GM23338 (cell line): ENCODE data around the gene NAA11. TPM values are rescaled to one million over a fixed set of nuclear protein-coding genes. Genes with fewer than 3 reads are reported as not detected.

Experiments used
- ATAC-seq: fragments of 200-7000 bp; cut with Tn5 transposase; 3 replicates; pipeline ENCODE4 v1.9.1; 2020
- DNase-seq: peaks from one replicate; pipeline ENCODE4 v3.0.0-alpha.2; 2015; ENCODE audit warnings: low spot score
- H2AFZ ChIP-seq: fragments of 200-600 bp; sonication (generic); 2 replicates; pipeline ENCODE4 v1.8.0; 2016; ENCODE audit warnings: antibody characterized with exemption, mild to moderate bottlenecking, moderate library complexity
- H3F3A ChIP-seq: fragments of 200-600 bp; sonication (generic); replicated peaks from 2 replicates; pipeline ENCODE4 v1.8.0; 2017; ENCODE audit warnings: antibody characterized with exemption, mixed run types, low read depth
- H3K27ac ChIP-seq: fragments of 200-600 bp; sonication (generic); 2 replicates; pipeline ENCODE4 v1.6.1; 2016; ENCODE audit warnings: low read depth
- H3K27me3 ChIP-seq: fragments of 200-600 bp; sonication (generic); 2 replicates; pipeline ENCODE4 v1.8.0; 2016; ENCODE audit warnings: mild to moderate bottlenecking, mixed run types, moderate library complexity; ENCODE audit not compliant: insufficient read depth
- H3K36me3 ChIP-seq: fragments of 200-600 bp; sonication (generic); 2 replicates; pipeline ENCODE4 v1.8.0; 2016; ENCODE audit warnings: mild to moderate bottlenecking; ENCODE audit not compliant: insufficient read depth
- H3K4me1 ChIP-seq: fragments of 200-600 bp; sonication (generic); 2 replicates; pipeline ENCODE4 v1.8.0; 2016; ENCODE audit warnings: mild to moderate bottlenecking, moderate library complexity; ENCODE audit not compliant: insufficient read depth
- H3K4me2 ChIP-seq: fragments of 200-600 bp; sonication (generic); 2 replicates; pipeline ENCODE4 v1.7.1; 2017; ENCODE audit warnings: mixed run types
- H3K4me3 ChIP-seq: fragments of 200-600 bp; sonication (generic); 2 replicates; pipeline ENCODE4 v1.6.1; 2016; ENCODE audit warnings: mixed run types
- H3K79me2 ChIP-seq: fragments of 200-600 bp; sonication (generic); replicated peaks from 2 replicates; pipeline ENCODE4 v1.8.0; 2017; ENCODE audit warnings: mild to moderate bottlenecking; ENCODE audit not compliant: insufficient read depth
- H3K9me2 ChIP-seq: fragments of 200-600 bp; sonication (generic); 2 replicates; pipeline ENCODE4 v1.8.0; 2017; ENCODE audit not compliant: insufficient read depth
- H4K20me1 ChIP-seq: fragments of 200-600 bp; sonication (generic); replicated peaks from 2 replicates; pipeline ENCODE4 v1.8.0; 2017; ENCODE audit warnings: mild to moderate bottlenecking; ENCODE audit not compliant: insufficient read depth
- H3K27ac Mint-ChIP-seq: 2 replicates; pipeline ENCODE4 v1.8.0; 2020; ENCODE audit warnings: inconsistent platforms, mild to moderate bottlenecking, moderate library complexity, mixed read lengths
- H3K27me3 Mint-ChIP-seq: 3 replicates; pipeline ENCODE4 v1.8.0; 2022; ENCODE audit warnings: low read depth, mild to moderate bottlenecking, moderate library complexity, mixed read lengths, inconsistent platforms; ENCODE audit not compliant: insufficient read depth, poor library complexity
- H3K36me3 Mint-ChIP-seq: 3 replicates; pipeline ENCODE4 v1.8.0; 2021; ENCODE audit warnings: low read depth, mild to moderate bottlenecking, inconsistent platforms, moderate library complexity, mixed read lengths
- H3K4me1 Mint-ChIP-seq: 3 replicates; pipeline ENCODE4 v1.8.0; 2020; ENCODE audit warnings: mild to moderate bottlenecking, inconsistent platforms, mixed read lengths
- H3K4me3 Mint-ChIP-seq: 3 replicates; pipeline ENCODE4 v1.8.0; 2021; ENCODE audit warnings: moderate library complexity, mild to moderate bottlenecking, inconsistent platforms, mixed read lengths
- H3K9me3 Mint-ChIP-seq: 3 replicates; pipeline ENCODE4 v1.8.0; 2020; ENCODE audit warnings: moderate library complexity, mild to moderate bottlenecking, inconsistent platforms, mixed read lengths
- ETS1 ChIP-seq: IDR thresholded peaks from 2 replicates; pipeline ENCODE4 v1.6.1; 2016; ENCODE audit warnings: antibody characterized with exemption
- EZH2 ChIP-seq: fragments of 200-600 bp; sonication (generic); IDR thresholded peaks from one replicate; pipeline ENCODE4 v1.8.0; 2017; ENCODE audit warnings: antibody characterized with exemption, mild to moderate bottlenecking, low read depth; ENCODE audit not compliant: unreplicated experiment
- JUNB ChIP-seq: IDR thresholded peaks from one replicate; pipeline ENCODE4 v1.6.1; 2016; ENCODE audit warnings: antibody characterized with exemption; ENCODE audit not compliant: unreplicated experiment
- NANOG ChIP-seq: IDR thresholded peaks from 2 replicates; pipeline ENCODE4 v1.6.1; 2016; ENCODE audit warnings: antibody characterized with exemption, borderline replicate concordance
- POLR2AphosphoS5 ChIP-seq: IDR thresholded peaks from 2 replicates; pipeline ENCODE4 v1.6.1; 2016; ENCODE audit warnings: antibody characterized with exemption, low read depth
- REST ChIP-seq: IDR thresholded peaks from one replicate; pipeline ENCODE4 v1.6.1; 2018; ENCODE audit warnings: antibody characterized with exemption; ENCODE audit not compliant: unreplicated experiment
- ZNF331 ChIP-seq: fragments of 250-450 bp; sonication (Bioruptor Pico); IDR thresholded peaks from 2 replicates; pipeline ENCODE4 v1.5.0; 2020; ENCODE audit warnings: low read depth, mild to moderate bottlenecking, moderate library complexity
- polyA plus RNA-seq: library from polyadenylated mRNA; unstranded; fragments of >200 nt; fragmentation: Nextera tagmentation; extraction: Ambion mirVana; gene quantifications from 2 replicates; pipeline ENCODE4 v1.2.1, GENCODE V29; 2016
- total RNA-seq: library from RNA; depleted of rRNA; stranded (reverse); fragments of >200 nt; shearing (Covaris generic); gene quantifications from 2 replicates; pipeline ENCODE4 v1.2.3, GENCODE V29; 2014

NAA11 gene
- total and polyA plus RNA-seq, 2 experiments from 2014 or later = not detected

- H2AFZ ChIP-seq = no peak overlapping the region
- no peaks in the 10 kb centered on the region for H3K27me3 ChIP-seq
- H3K4me3 Mint-ChIP-seq = no peak overlapping the region
- H3K9me3 Mint-ChIP-seq = no peaks in the 10 kb centered on the region
- H3F3A ChIP-seq = no peaks in the 10 kb centered on the region
- no peak overlapping the region for H3K27ac ChIP-seq
- H3K4me1 ChIP-seq = no peaks in the 10 kb centered on the region
- DNase-seq (no peak), ATAC-seq (no peak)
- no peak overlapping the region for H3K4me2 ChIP-seq
- H3K36me3 ChIP-seq = no peaks in the 10 kb centered on the region
- H3K9me2 ChIP-seq = no peaks in the 10 kb centered on the region
- no peak for TF ChIP-seq JUNB
- no peak for TF ChIP-seq NANOG
- H3K4me1 Mint-ChIP-seq = no peaks in the 10 kb centered on the region
- no peaks in the 10 kb centered on the region for H3K36me3 Mint-ChIP-seq
- no peaks in the 10 kb centered on the region for H3K27me3 Mint-ChIP-seq
- H3K4me3 ChIP-seq = no peak overlapping the region
- H3K27ac Mint-ChIP-seq = no peak overlapping the region
- H4K20me1 ChIP-seq = no peaks in the 10 kb centered on the region
- H3K79me2 ChIP-seq = no peaks in the 10 kb centered on the region
Observed at GRCh38 chr4:79360006-79360405, 34.1 kb upstream of the NAA11 start.

- Mint-ChIP-seq H3K27me3 (no peaks in the 10 kb centered on the region), H3K27ac (no peak overlapping the region), H3K36me3 (no peaks in the 10 kb centered on the region), H3K9me3 (no peaks in the 10 kb centered on the region), H3K4me1 (no peaks in the 10 kb centered on the region), H3K4me3 (no peak overlapping the region)
- Histone ChIP-seq H3K4me2 (no peak overlapping the region), H3K36me3 (no peaks in the 10 kb centered on the region), H3K4me1 (no peaks in the 10 kb centered on the region), H3K27me3 (no peaks in the 10 kb centered on the region), H4K20me1 (no peaks in the 10 kb centered on the region), H3K4me3 (no peak overlapping the region), H3K79me2 (no peaks in the 10 kb centered on the region), H3K27ac (no peak overlapping the region), H3K9me2 (no peaks in the 10 kb centered on the region), H2AFZ (no peak overlapping the region), H3F3A (no peaks in the 10 kb centered on the region)
- TF ChIP-seq EZH2 = no peak
- DNase-seq (no peak), ATAC-seq (no peak)
Observed at GRCh38 chr4:79358438-79358837, 32.6 kb upstream of the NAA11 start.

- no peak for DNase-seq
- Mint-ChIP-seq H3K36me3 (no peaks in the 10 kb centered on the region), H3K9me3 (no peaks in the 10 kb centered on the region), H3K4me3 (no peak overlapping the region), H3K27me3 (no peaks in the 10 kb centered on the region), H3K27ac (no peak overlapping the region), H3K4me1 (no peaks in the 10 kb centered on the region)
- H2AFZ ChIP-seq = peak overlapping the region; percentile 52; the same call in 1 of the 2 replicates
- no peak overlapping the region for H3K4me2 ChIP-seq
- no peak overlapping the region for H3K4me3 ChIP-seq
- no peaks in the 10 kb centered on the region for H3F3A ChIP-seq
- no peaks in the 10 kb centered on the region for H3K9me2 ChIP-seq
- ATAC-seq = no peak
- H3K4me1 ChIP-seq = no peaks in the 10 kb centered on the region
- H3K36me3 ChIP-seq = no peaks in the 10 kb centered on the region
- no peaks in the 10 kb centered on the region for H4K20me1 ChIP-seq
- H3K27me3 ChIP-seq = no peaks in the 10 kb centered on the region
- H3K79me2 ChIP-seq = no peaks in the 10 kb centered on the region
- no peak overlapping the region for H3K27ac ChIP-seq
- no peak for TF ChIP-seq ZNF331 (CRISPR knock-in tag)
- no peak for TF ChIP-seq EZH2
- TF ChIP-seq REST = no peak
- TF ChIP-seq ETS1 = no peak
- TF ChIP-seq POLR2AphosphoS5 = no peak
Observed at GRCh38 chr4:79357365-79357764, 31.5 kb upstream of the NAA11 start.
